K562 (cell line): ENCODE measurements around the gene XPOT. TPM values are rescaled to one million over a fixed set of nuclear protein-coding genes. Genes with fewer than 3 reads are reported as not detected.
A peak's percentile ranks its signal among the peaks of the same experiment; 100 is the strongest.

Experiments used
- ATAC-seq: fragments of 200-7000 bp; cut with Tn5 transposase; 3 replicates; pipeline ENCODE4 v1.9.1; 2020; ENCODE audit warnings: moderate library complexity
- BruUV-seq: library from RNA; stranded (reverse); fragments of 400-500 nt; replicated peaks from 2 replicates; lab custom pipeline; 2021; lab: Mats Ljungman, UMichigan
- CTCF ChIA-PET: fragments of 300-600 bp; formaldehyde crosslinking; extraction: SDS; loops from one replicate; lab custom pipeline; 2021; ENCODE audit warnings: low intra/inter-chr PET ratio; lab: Yijun Ruan, JAX
- POLR2A ChIA-PET: fragments of 300-600, 350-650 bp; sonication (Branson Sonifier 250); formaldehyde crosslinking; extraction: SDS; loops from one replicate; lab custom pipeline; 2021; ENCODE audit warnings: antibody characterized with exemption, inconsistent platforms; lab: Yijun Ruan, JAX
- DNase-seq, 4 experiments: peaks; one replicate each; pipeline versions ENCODE4 v3.0.0 to v3.0.0-alpha.2; 2011 to 2018; ENCODE audit warnings: low spot score in 3 of 4, mixed read lengths in 3 of 4; ENCODE audit errors: extremely low read depth in 1 of 4
- FAIRE-seq: peaks from 2 replicates; lab custom pipeline; 2011; peaks lifted over from hg19 to GRCh38; lab: Jason Lieb, UNC
- H2AFZ ChIP-seq: 2 replicates; pipeline ENCODE4 v1.6.0; 2011; ENCODE audit warnings: low read depth, low read length, control low read depth, inconsistent platforms
- H3K27ac ChIP-seq: fragments of 200-600 bp; 3 replicates; pipeline ENCODE4 v1.8.0; 2011; ENCODE audit warnings: low read depth, mild to moderate bottlenecking, control low read depth, inconsistent platforms, low read length, moderate library complexity, mixed read lengths; ENCODE audit errors: extremely low read depth
- H3K27me3 ChIP-seq, 2 experiments: fragments of 300-600 bp in 1 of 2; 2 replicates in 1 of 2; 3 replicates in 1 of 2; pipeline versions ENCODE4 v1.6.0 to v1.8.0; 2011; ENCODE audit warnings: inconsistent platforms in 2 of 2, low read length in 2 of 2, mild to moderate bottlenecking in 1 of 2, mixed read lengths in 1 of 2, moderate library complexity in 1 of 2; ENCODE audit not compliant: control insufficient read depth in 2 of 2, insufficient read depth in 2 of 2
- H3K36me3 ChIP-seq: fragments of 300-600 bp; 3 replicates; pipeline ENCODE4 v1.8.0; 2011; ENCODE audit warnings: mild to moderate bottlenecking, low read length, inconsistent platforms; ENCODE audit not compliant: control insufficient read depth, insufficient read depth
- H3K4me1 ChIP-seq, 2 experiments: fragments of 200-600 bp in 1 of 2; replicated peaks in 1 of 2; 2 replicates in 1 of 2; 3 replicates in 1 of 2; pipeline versions ENCODE4 v1.5.1 to v1.8.0; 2011; ENCODE audit warnings: inconsistent platforms in 2 of 2, low read length in 2 of 2, mild to moderate bottlenecking in 1 of 2, mixed read lengths in 1 of 2, moderate library complexity in 1 of 2; ENCODE audit not compliant: control insufficient read depth in 2 of 2, insufficient read depth in 2 of 2
- H3K4me2 ChIP-seq: 2 replicates; pipeline ENCODE4 v1.6.1; 2011; ENCODE audit warnings: low read length, control low read depth, inconsistent platforms, mixed read lengths; ENCODE audit not compliant: insufficient read depth
- H3K4me3 ChIP-seq: fragments of 200-600 bp; sonication (generic), shearing (Covaris generic); 2 replicates; pipeline ENCODE4 v1.5.1; 2016; ENCODE audit warnings: control low read depth, inconsistent platforms
- H3K79me2 ChIP-seq: fragments of 200-600 bp; 3 replicates; pipeline ENCODE4 v1.8.0; 2011; ENCODE audit warnings: low read length, inconsistent platforms; ENCODE audit not compliant: control insufficient read depth, insufficient read depth
- H3K9ac ChIP-seq, 2 experiments: 2 replicates each; pipeline versions ENCODE4 v1.6.0 to v1.6.1; 2011; ENCODE audit warnings: low read depth in 2 of 2, low read length in 2 of 2, control low read depth in 1 of 2, inconsistent platforms in 1 of 2, mild to moderate bottlenecking in 1 of 2, mixed read lengths in 1 of 2; ENCODE audit not compliant: insufficient read depth in 1 of 2
- H3K9me1 ChIP-seq: one replicate; pipeline ENCODE4 v1.6.0; 2011; ENCODE audit warnings: inconsistent platforms, mild to moderate bottlenecking, low read length, moderate library complexity; ENCODE audit not compliant: control insufficient read depth, insufficient read depth
- H3K9me3 ChIP-seq: replicated peaks from 2 replicates; pipeline ENCODE4 v1.5.1; 2011; ENCODE audit warnings: low read depth, low read length, inconsistent platforms; ENCODE audit not compliant: control insufficient read depth, insufficient read depth
- H4K20me1 ChIP-seq: replicated peaks from 2 replicates; pipeline ENCODE4 v1.6.1; 2011; ENCODE audit warnings: low read length, inconsistent platforms, mixed read lengths; ENCODE audit not compliant: control insufficient read depth, insufficient read depth
- C11orf30 ChIP-seq: fragments of 450-650 bp; IDR thresholded peaks from 2 replicates; pipeline ENCODE4 v1.6.1; 2016; ENCODE audit warnings: low read depth, mild to moderate bottlenecking
- ELK3 ChIP-seq: fragments of 450-650 bp; formaldehyde crosslinking; IDR thresholded peaks from 2 replicates; pipeline ENCODE4 v1.4.0; 2020; ENCODE audit warnings: mild to moderate bottlenecking
- ID3 ChIP-seq, 2 experiments: fragments of 250-450 bp in 1 of 2; fragments of 450-650 bp in 1 of 2; sonication (Bioruptor Pico) in 1 of 2; IDR thresholded peaks; 2 replicates each; pipeline versions ENCODE4 v1.6.1 to v1.8.0; 2016 to 2021; ENCODE audit warnings: mild to moderate bottlenecking in 2 of 2, moderate library complexity in 2 of 2, missing compliant biosample characterization in 1 of 2, missing genetic modification characterization in 1 of 2
- MAFG ChIP-seq: fragments of 450-650 bp; conservative IDR thresholded peaks from 2 replicates; pipeline ENCODE4 v1.6.1; 2016; ENCODE audit warnings: missing genetic modification characterization, missing compliant biosample characterization
- MLLT1 ChIP-seq, 2 experiments: fragments of 450-650 bp; IDR thresholded peaks; 2 replicates each; pipeline ENCODE4 v1.6.1; 2016
- RUNX1 ChIP-seq: sonication (generic); IDR thresholded peaks from 2 replicates; pipeline ENCODE4 v1.6.1; 2016; ENCODE audit warnings: antibody characterized with exemption, low read depth
- TEAD2 ChIP-seq: fragments of 450-650 bp; IDR thresholded peaks from 2 replicates; pipeline ENCODE4 v1.6.1; 2016; ENCODE audit warnings: missing genetic modification characterization, control low read depth, missing compliant biosample characterization
- ZBTB5 ChIP-seq: fragments of 450-650 bp; IDR thresholded peaks from 2 replicates; pipeline ENCODE4 v1.6.1; 2017; ENCODE audit warnings: antibody characterized with exemption
- ZNF316 ChIP-seq: fragments of 450-650 bp; IDR thresholded peaks from 2 replicates; pipeline ENCODE4 v1.6.1; 2016
- ZNF699 ChIP-seq: fragments of 250-450 bp; sonication (Bioruptor Pico); IDR thresholded peaks from 2 replicates; pipeline ENCODE4 v1.8.0; 2021; ENCODE audit warnings: mild to moderate bottlenecking, moderate library complexity; ENCODE audit not compliant: insufficient replicate concordance
- WGBS: fragments of 100-300 bp; shearing (Covaris generic); methylation state at CpG from one replicate; pipeline ENCODE4 v1.1.6; 2016; ENCODE audit warnings: low coverage, mixed read lengths; ENCODE audit not compliant: insufficient coverage; ENCODE audit errors: missing lambda C conversion rate; 5-methylcytosine and 5-hydroxymethylcytosine counted together
- in situ Hi-C: fragments of 300-500 bp; cut with MboI; formaldehyde crosslinking; loops from 4 replicates; pipeline ENCODE4 v1.15.0; 2018; ENCODE audit warnings: inconsistent platforms, mixed read lengths
- intact Hi-C: fragments of 100-400 bp; cut with micrococcal nuclease; formaldehyde crosslinking; loops from 2 replicates; pipeline ENCODE4 v1.14.2; 2022
- polyA plus RNA-seq, 8 experiments: library from polyadenylated mRNA; depleted of rRNA in 4 of 8; stranded (reverse) in 5 of 8; unstranded in 3 of 8; fragments of >200 nt; fragmentation: Nextera tagmentation in 2 of 8; fragmentation: Illumina TruSeq in 1 of 8; extraction: Ambion mirVana in 2 of 8; extraction: Trizol in 1 of 8; gene quantifications; 2 replicates each; pipeline versions ENCODE4 v1.2.1 to v1.2.3, GENCODE V29; 2011 to 2014; ENCODE audit warnings: inconsistent platforms in 1 of 8, missing spikeins in 1 of 8
- total RNA-seq, 7 experiments: library from RNA; depleted of rRNA in 6 of 7; stranded (reverse); fragments of >200 nt in 6 of 7; fragmentation: Illumina TruSeq in 2 of 7; extraction: Trizol in 2 of 7; gene quantifications; 2 replicates each; pipeline versions ENCODE4 v1.2.1 to v1.2.3, GENCODE V29; 2011 to 2021; ENCODE audit warnings: low replicate concordance in 1 of 7

Gene XPOT
- total and polyA plus RNA-seq, 9 of the 15 experiments (the other 6 are each of a cell fraction or from before 2014, with no cell fraction given) = 26.2 to 192 (median 102) TPM

- Histone ChIP-seq H3K9me3 (no peaks in the 10 kb centered on the region), H2AFZ (no peak overlapping the region), H3K27me3 (no peaks in the 10 kb centered on the region), H3K79me2 (no peaks in the 10 kb centered on the region), H3K27ac (no peak overlapping the region), H3K4me1 (no peaks in the 10 kb centered on the region), H3K9ac (no peak overlapping the region), H3K36me3 (peaks cover 66% of the 10 kb centered on the region), H3K9me1 (no peaks in the 10 kb centered on the region), H4K20me1 (no peaks in the 10 kb centered on the region), H3K4me2 (no peak overlapping the region), H3K4me3 (no peak overlapping the region)
- in situ Hi-C loops (no loop called here), intact Hi-C loops (no loop called here)
- FAIRE-seq (no peak), ATAC-seq (no peak), DNase-seq (no peak)
- WGBS = 100% methylated on average over 2 of the region's 2 CpGs
- ChIA-PET CTCF (interaction anchor here (0.7 kb wide), 1 partner anchor 146 kb away, joined by 3 read pairs; no protein-coding TSS in a partner anchor), POLR2A (no interaction called here)
- TF ChIP-seq C11orf30 (peak; percentile 52), ZNF316 (peak; percentile 78), MAFG (tag) (0 out of 2 replicates have a peak, but pooled peaks have one; percentile 6), ELK3 (CRISPR knock-in tag) (no peak)
- BruUV-seq = no TSS peak
Observed at GRCh38 chr12:64496839-64497400, 92.7 kb downstream of the XPOT start.

- in situ Hi-C loops (no loop called here), intact Hi-C loops (no loop called here)
- FAIRE-seq = no peak
- TF ChIP-seq TEAD2 (tag) (no peak), RUNX1 (no peak), ZBTB5 (no peak), ID3 (CRISPR knock-in tag; IDR thresholded peaks at IDR 0.05) (no peak), ID3 (tag; IDR thresholded peaks at IDR 0.05) (no peak), ZNF699 (CRISPR knock-in tag) (no peak), MLLT1 (IDR thresholded peaks at IDR 0.05) (no peak)
- WGBS = 100% methylated on average over 1 of the region's 1 CpG
- no peak overlapping the region for H3K4me2 ChIP-seq
- CTCF ChIA-PET = interaction anchor here (0.7 kb wide), 1 partner anchor 146 kb away, joined by 3 read pairs; no protein-coding TSS in a partner anchor
- H3K27me3 ChIP-seq = no peaks in the 10 kb centered on the region
- no peak overlapping the region for H3K9ac ChIP-seq
- no peak overlapping the region for H3K4me3 ChIP-seq
- peaks cover 69% of the 10 kb centered on the region for H3K36me3 ChIP-seq
- H2AFZ ChIP-seq = no peak overlapping the region
- no TSS peak for BruUV-seq
- no peak for ATAC-seq
- H3K4me1 ChIP-seq = no peaks in the 10 kb centered on the region
- H3K9me3 ChIP-seq = no peaks in the 10 kb centered on the region
- no peaks in the 10 kb centered on the region for H3K79me2 ChIP-seq
- no peaks in the 10 kb centered on the region for H4K20me1 ChIP-seq
- no peak overlapping the region for H3K27ac ChIP-seq
- H3K9me1 ChIP-seq = no peaks in the 10 kb centered on the region
- POLR2A ChIA-PET = no interaction called here
- no peak for DNase-seq
Observed at GRCh38 chr12:64497484-64497883, 93.3 kb downstream of the XPOT start.
